ENCODE data around the gene BCL6.

Gene BCL6

DNA sequence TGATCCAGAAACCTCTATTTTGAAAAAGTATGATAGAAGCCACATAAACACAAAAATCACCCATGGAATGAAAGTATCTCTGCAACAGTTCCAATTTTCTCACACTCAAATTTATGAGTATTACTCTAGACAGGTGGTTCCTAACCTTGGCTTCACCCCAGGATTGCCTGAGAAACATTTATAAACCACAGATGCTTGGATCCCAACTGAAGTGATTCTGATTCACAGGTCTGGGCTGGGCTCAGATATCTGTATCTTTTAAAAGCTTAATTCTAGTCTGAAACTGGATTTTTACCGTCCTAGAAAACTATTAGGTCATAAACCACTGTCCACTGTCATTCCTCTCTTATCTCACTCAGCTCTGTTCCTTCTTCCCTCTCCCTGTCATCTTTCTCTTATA is 67.7 kb downstream of the BCL6 start:
- no peaks in the 10 kb centered on the region for H3K36me3 ChIP-seq (ENCODE audit: control insufficient read depth, insufficient read depth, low read length)
- no peaks in the 10 kb centered on the region for H3K27me3 ChIP-seq (ENCODE audit: control insufficient read depth, insufficient read depth, low read length)
- TF ChIP-seq, protein P1, sequence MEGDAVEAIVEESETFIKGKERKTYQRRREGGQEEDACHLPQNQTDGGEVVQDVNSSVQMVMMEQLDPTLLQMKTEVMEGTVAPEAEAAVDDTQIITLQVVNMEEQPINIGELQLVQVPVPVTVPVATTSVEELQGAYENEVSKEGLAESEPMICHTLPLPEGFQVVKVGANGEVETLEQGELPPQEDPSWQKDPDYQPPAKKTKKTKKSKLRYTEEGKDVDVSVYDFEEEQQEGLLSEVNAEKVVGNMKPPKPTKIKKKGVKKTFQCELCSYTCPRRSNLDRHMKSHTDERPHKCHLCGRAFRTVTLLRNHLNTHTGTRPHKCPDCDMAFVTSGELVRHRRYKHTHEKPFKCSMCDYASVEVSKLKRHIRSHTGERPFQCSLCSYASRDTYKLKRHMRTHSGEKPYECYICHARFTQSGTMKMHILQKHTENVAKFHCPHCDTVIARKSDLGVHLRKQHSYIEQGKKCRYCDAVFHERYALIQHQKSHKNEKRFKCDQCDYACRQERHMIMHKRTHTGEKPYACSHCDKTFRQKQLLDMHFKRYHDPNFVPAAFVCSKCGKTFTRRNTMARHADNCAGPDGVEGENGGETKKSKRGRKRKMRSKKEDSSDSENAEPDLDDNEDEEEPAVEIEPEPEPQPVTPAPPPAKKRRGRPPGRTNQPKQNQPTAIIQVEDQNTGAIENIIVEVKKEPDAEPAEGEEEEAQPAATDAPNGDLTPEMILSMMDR (IDR thresholded peaks at IDR 0.05): no peak
- H2AFZ ChIP-seq: no peak overlapping the region
- H3K79me2 ChIP-seq: no peaks in the 10 kb centered on the region
- H3K4me1 ChIP-seq: no peaks in the 10 kb centered on the region
- no peak overlapping the region for H3K9ac ChIP-seq
- no peak overlapping the region for H3K27ac ChIP-seq
- H3K9me3 ChIP-seq (ENCODE audit: control insufficient read depth, low read length): no peaks in the 10 kb centered on the region
- no peak overlapping the region for H3K4me2 ChIP-seq (ENCODE audit: low read length)
- no peak overlapping the region for H3K4me3 ChIP-seq (ENCODE audit: low read depth, low read length)

DNA sequence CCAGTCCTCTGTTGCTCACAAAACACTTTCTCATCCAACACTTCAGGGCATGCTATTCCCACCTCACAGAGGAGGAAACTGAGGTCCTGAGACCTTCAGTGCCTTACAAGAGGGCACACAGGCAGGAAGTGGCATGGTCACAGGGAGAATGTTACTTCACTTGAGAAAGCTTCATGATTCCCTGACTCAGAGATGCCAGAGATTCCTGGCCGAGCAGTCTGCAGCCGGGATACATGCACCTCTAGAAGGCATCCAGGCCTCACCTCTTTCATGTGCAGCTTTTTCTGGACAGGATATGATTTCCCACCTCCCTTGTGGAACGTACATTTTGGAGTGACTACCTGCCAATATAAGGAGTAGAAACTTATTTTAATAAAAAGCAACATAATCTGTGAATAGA is 72.3 kb downstream of the BCL6 start:
- Histone ChIP-seq H2AFZ (no peak overlapping the region), H3K79me2 (no peaks in the 10 kb centered on the region), H3K4me1 (no peaks in the 10 kb centered on the region), H3K9me3 (ENCODE audit: control insufficient read depth, low read length) (no peaks in the 10 kb centered on the region), H3K4me3 (ENCODE audit: low read depth, low read length) (no peak overlapping the region), H3K27me3 (ENCODE audit: control insufficient read depth, insufficient read depth, low read length) (no peaks in the 10 kb centered on the region), H3K9ac (no peak overlapping the region), H3K27ac (no peak overlapping the region), H3K4me2 (ENCODE audit: low read length) (no peak overlapping the region), H3K36me3 (ENCODE audit: control insufficient read depth, insufficient read depth, low read length) (no peaks in the 10 kb centered on the region)
- TF ChIP-seq, protein P1 (IDR thresholded peaks at IDR 0.05): no peak
